Panc1 (cell line): ENCODE data around the gene GOLT1B. TPM values are rescaled to one million over a fixed set of nuclear protein-coding genes. Genes with fewer than 3 reads are reported as not detected.
A peak's percentile ranks its signal among the peaks of the same experiment; 100 is the strongest.

Experiments
- ATAC-seq: fragments of 200-7000 bp; cut with Tn5 transposase; 2 replicates; pipeline ENCODE4 v1.9.1; 2020; ENCODE audit warnings: mild to moderate bottlenecking, moderate library complexity
- BruUV-seq: library from RNA; stranded (reverse); fragments of 400-500 nt; replicated peaks from 2 replicates; lab custom pipeline; 2021; lab: Mats Ljungman, UMichigan
- CTCF ChIA-PET: fragments of 300-600 bp; sonication (Branson Sonifier 250); formaldehyde crosslinking; loops from one replicate; lab custom pipeline; 2022; ENCODE audit warnings: antibody characterized with exemption; lab: Charles Lee
- POLR2A ChIA-PET: fragments of 300-600 bp; sonication (Branson Sonifier 250); formaldehyde crosslinking; loops from one replicate; lab custom pipeline; 2022; ENCODE audit warnings: antibody characterized with exemption; lab: Charles Lee
- DNase-seq: peaks from one replicate; pipeline ENCODE4 v3.0.0-alpha.2; 2010; ENCODE audit warnings: low read depth, low spot score
- H3K27ac ChIP-seq: 2 replicates; pipeline ENCODE4 v1.5.1; 2011; ENCODE audit warnings: mild to moderate bottlenecking, low read length, inconsistent platforms
- H3K27me3 ChIP-seq: fragments of 200-500 bp; sonication (Bioruptor generic); 2 replicates; pipeline ENCODE4 v1.6.0; 2014; ENCODE audit warnings: low read length, inconsistent platforms; ENCODE audit not compliant: control insufficient read depth, insufficient read depth
- H3K36me3 ChIP-seq: fragments of 200-500 bp; sonication (Bioruptor generic); 2 replicates; pipeline ENCODE4 v1.5.1; 2014; ENCODE audit warnings: inconsistent platforms, mild to moderate bottlenecking, low read length, moderate library complexity; ENCODE audit not compliant: control insufficient read depth, insufficient read depth
- H3K4me1 ChIP-seq: 2 replicates; pipeline ENCODE4 v1.5.1; 2011; ENCODE audit warnings: inconsistent platforms, mild to moderate bottlenecking, low read length, moderate library complexity; ENCODE audit not compliant: control insufficient read depth, insufficient read depth
- H3K4me3 ChIP-seq, 2 experiments: 2 replicates each; pipeline ENCODE4 v1.5.1; 2011 to 2012; ENCODE audit warnings: low read depth in 2 of 2, low read length in 2 of 2, mild to moderate bottlenecking in 2 of 2, inconsistent platforms in 1 of 2, moderate library complexity in 1 of 2
- H3K9me3 ChIP-seq: fragments of 200-500 bp; sonication (Bioruptor generic); 2 replicates; pipeline ENCODE4 v1.5.1; 2014; ENCODE audit warnings: low read depth, mild to moderate bottlenecking, inconsistent platforms, low read length, moderate library complexity; ENCODE audit not compliant: control insufficient read depth, insufficient read depth
- CTCF ChIP-seq: fragments of 450-650 bp; IDR thresholded peaks from 2 replicates; pipeline ENCODE4 v1.5.1; 2017; ENCODE audit warnings: mild to moderate bottlenecking
- POLR2AphosphoS5 ChIP-seq: IDR thresholded peaks from 2 replicates; pipeline ENCODE4 v1.6.1; 2012; ENCODE audit warnings: mild to moderate bottlenecking, low read depth, low read length, moderate library complexity
- REST ChIP-seq, 2 experiments: IDR thresholded peaks; 2 replicates each; pipeline ENCODE4 v1.6.1; 2011 to 2012; ENCODE audit warnings: low read depth in 2 of 2, control low read depth in 1 of 2, low read length in 1 of 2, mild to moderate bottlenecking in 1 of 2, moderate library complexity in 1 of 2; ENCODE audit not compliant: insufficient read depth in 1 of 2
- SIN3A ChIP-seq: IDR thresholded peaks from 2 replicates; pipeline ENCODE4 v1.6.1; 2012; ENCODE audit warnings: low read depth, mild to moderate bottlenecking, low read length, moderate library complexity, borderline replicate concordance; ENCODE audit not compliant: insufficient read depth
- TCF7L2 ChIP-seq: IDR thresholded peaks from 2 replicates; pipeline ENCODE4 v1.6.1; 2011; ENCODE audit warnings: mild to moderate bottlenecking, low read depth, low read length, inconsistent platforms
- in situ Hi-C: cut with HindIII; loops from 2 replicates; pipeline ENCODE4 v1.10.0; 2016; ENCODE audit warnings: low sequenced_read_pairs, low pct_unique_long_range_greater_than_20kb
- intact Hi-C: fragments of 100-400 bp; cut with micrococcal nuclease; formaldehyde crosslinking; loops from one replicate; pipeline ENCODE4 v1.10.0; 2022; ENCODE audit not compliant: unreplicated experiment
- total RNA-seq: library from RNA; stranded (reverse); gene quantifications from one replicate; pipeline ENCODE4 v1.2.1, GENCODE V29; 2021; ENCODE audit not compliant: unreplicated experiment

The GOLT1B gene
- total RNA-seq, 1 experiment from 2014 or later, result 40.8 TPM

GRCh38 chr12:21527451-21528180 lies 26.0 kb downstream of the GOLT1B start:
- Histone ChIP-seq H3K36me3 (no peaks in the 10 kb centered on the region; the same call in 1 of the 2 replicates), H3K27ac (no peak overlapping the region), H3K9me3 (no peaks in the 10 kb centered on the region), H3K4me3 (peak overlapping the region; percentile 43 to 57), H3K27me3 (peaks cover 18% of the 10 kb centered on the region), H3K4me1 (no peaks in the 10 kb centered on the region)
- in situ Hi-C loops, result no loop called here
- ATAC-seq (peak; percentile 87), DNase-seq (no peak)
- TF ChIP-seq POLR2AphosphoS5 (no peak), TCF7L2 (no peak), SIN3A (no peak), REST (IDR thresholded peaks at IDR 0.05; ENCODE audit: insufficient read depth in 1 of 2, low read depth in 2 of 2, low read length in 1 of 2) (no peak), CTCF (no peak)
- intact Hi-C loops, result no loop called here
- ChIA-PET POLR2A (no interaction called here), CTCF (no interaction called here)
- BruUV-seq, result no TSS peak

- H3K9me3 ChIP-seq, result no peaks in the 10 kb centered on the region
- no peak overlapping the region for H3K27ac ChIP-seq
- peaks cover 18% of the 10 kb centered on the region for H3K27me3 ChIP-seq
- in situ Hi-C loops, result no loop called here
- no peak for ATAC-seq
- no peak for DNase-seq
- BruUV-seq, result no TSS peak
- ChIA-PET POLR2A (no interaction called here), CTCF (interaction anchor here (0.6 kb wide), 1 partner anchor 26 kb away, joined by 3 read pairs; no protein-coding TSS in a partner anchor)
- TF ChIP-seq SIN3A (no peak), POLR2AphosphoS5 (no peak), CTCF (no peak), TCF7L2 (no peak), REST (IDR thresholded peaks at IDR 0.05; ENCODE audit: insufficient read depth in 1 of 2, low read depth in 2 of 2, low read length in 1 of 2) (no peak)
- H3K4me1 ChIP-seq, result no peaks in the 10 kb centered on the region
- intact Hi-C loops, result no loop called here
- no peak overlapping the region for H3K4me3 ChIP-seq
- no peaks in the 10 kb centered on the region; the same call in 1 of the 2 replicates for H3K36me3 ChIP-seq
Observed at GRCh38 chr12:21528953-21529352, 27.4 kb downstream of the GOLT1B start.
